A549 (cell line): ENCODE results near the gene GSTO2. TPM values are rescaled to one million over a fixed set of nuclear protein-coding genes. Genes with fewer than 3 reads are reported as not detected.

Experiments used
- ATAC-seq, 2 experiments: fragments of 200-7000 bp in 1 of 2; fragments of >200 bp in 1 of 2; cut with Nextera tagmentation in 1 of 2; cut with Tn5 transposase in 1 of 2; 3 replicates each; pipeline versions ENCODE4 v1.8.0 to v1.9.1; 2018 to 2020; ENCODE audit warnings: mild to moderate bottlenecking in 1 of 2, moderate library complexity in 1 of 2
- CTCF ChIA-PET: fragments of 300-600 bp; sonication (Branson Sonifier 250); formaldehyde crosslinking; extraction: SDS; loops from one replicate; lab custom pipeline; 2021; ENCODE audit warnings: antibody characterized with exemption, inconsistent platforms; lab: Yijun Ruan, JAX
- POLR2A ChIA-PET: fragments of 350-600 bp; formaldehyde crosslinking; extraction: SDS; loops from one replicate; lab custom pipeline; 2021; ENCODE audit warnings: antibody characterized with exemption, inconsistent platforms; lab: Yijun Ruan, JAX
- DNase-seq, 2 experiments: peaks; one replicate each; pipeline versions ENCODE4 v3.0.0 to v3.0.0-alpha.2; 2011 to 2016; ENCODE audit warnings: low read depth in 1 of 2, low spot score in 1 of 2
- FAIRE-seq: peaks from 2 replicates; lab custom pipeline; 2011; peaks lifted over from hg19 to GRCh38; lab: Jason Lieb, UNC
- H3K27ac ChIP-seq, 2 experiments: fragments of >200 bp; sonication (Bioruptor Twin); formaldehyde crosslinking; 3 replicates each; pipeline ENCODE4 v1.5.1; 2016 to 2017
- H3K4me1 ChIP-seq: fragments of >200 bp; sonication (Bioruptor Twin); formaldehyde crosslinking; 3 replicates; pipeline ENCODE4 v1.6.1; 2016
- H3K4me2 ChIP-seq: fragments of >200 bp; sonication (Bioruptor Twin); formaldehyde crosslinking; 3 replicates; pipeline ENCODE4 v1.6.1; 2016
- H3K4me3 ChIP-seq: fragments of >200 bp; sonication (Bioruptor Twin); formaldehyde crosslinking; 3 replicates; pipeline ENCODE4 v1.5.1; 2016
- H3K9me3 ChIP-seq: fragments of >200 bp; sonication (Bioruptor Twin); formaldehyde crosslinking; 3 replicates; pipeline ENCODE4 v1.6.1; 2016
- BHLHE40 ChIP-seq: IDR thresholded peaks from 2 replicates; pipeline ENCODE4 v1.6.1; 2012; ENCODE audit warnings: low read depth, low read length, inconsistent platforms
- EHF ChIP-seq: fragments of 250-450 bp; sonication (Bioruptor Pico); IDR thresholded peaks from 2 replicates; pipeline ENCODE4 v1.5.0; 2020; ENCODE audit warnings: mild to moderate bottlenecking
- EP300 ChIP-seq, 2 experiments: fragments of >200 bp; sonication (Bioruptor Twin); formaldehyde crosslinking; IDR thresholded peaks; 2 replicates in 1 of 2; 3 replicates in 1 of 2; pipeline ENCODE4 v1.6.1; 2016 to 2017
- ESRRA ChIP-seq: fragments of 150-350 bp; IDR thresholded peaks from 2 replicates; pipeline ENCODE4 v1.6.1; 2014; ENCODE audit warnings: mild to moderate bottlenecking, low read length, borderline replicate concordance
- FOXS1 ChIP-seq: fragments of 250-450 bp; sonication (Bioruptor Pico); IDR thresholded peaks from 2 replicates; pipeline ENCODE4 v1.5.0; 2020; ENCODE audit warnings: mild to moderate bottlenecking, moderate library complexity
- GATA3 ChIP-seq: IDR thresholded peaks from 2 replicates; pipeline ENCODE4 v1.6.1; 2012; ENCODE audit warnings: borderline replicate concordance
- HDAC2 ChIP-seq: fragments of 200-600 bp; sonication (generic); IDR thresholded peaks from 2 replicates; pipeline ENCODE4 v1.6.1; 2016
- HEYL ChIP-seq: fragments of 250-450 bp; sonication (Bioruptor Pico); IDR thresholded peaks from 2 replicates; pipeline ENCODE4 v1.8.0; 2021; ENCODE audit warnings: mild to moderate bottlenecking, moderate library complexity
- HOXA7 ChIP-seq: fragments of 250-450 bp; sonication (Bioruptor Pico); IDR thresholded peaks from 2 replicates; pipeline ENCODE4 v1.5.0; 2020; ENCODE audit warnings: mild to moderate bottlenecking, moderate library complexity
- JUN ChIP-seq, 2 experiments: fragments of >200 bp; sonication (Bioruptor Twin); formaldehyde crosslinking; IDR thresholded peaks; 2 replicates in 1 of 2; 3 replicates in 1 of 2; pipeline ENCODE4 v1.6.1; 2016 to 2017
- JUNB ChIP-seq: fragments of >200 bp; sonication (Bioruptor Twin); formaldehyde crosslinking; IDR thresholded peaks from 2 replicates; pipeline ENCODE4 v1.6.1; 2016
- KDM1A ChIP-seq: fragments of 200-600 bp; sonication (generic); IDR thresholded peaks from 2 replicates; pipeline ENCODE4 v1.6.1; 2016; ENCODE audit warnings: low read depth, mild to moderate bottlenecking
- MAFK ChIP-seq: fragments of 450-650 bp; IDR thresholded peaks from 2 replicates; pipeline ENCODE4 v1.6.1; 2014; ENCODE audit not compliant: partially characterized antibody
- NFE2L2 ChIP-seq: fragments of 150-350 bp; conservative IDR thresholded peaks from 2 replicates; pipeline ENCODE4 v1.6.1; 2014; ENCODE audit warnings: low read length
- NPAS2 ChIP-seq: fragments of 250-450 bp; sonication (Bioruptor Pico); IDR thresholded peaks from 2 replicates; pipeline ENCODE4 v1.8.0; 2022; ENCODE audit warnings: mild to moderate bottlenecking, moderate library complexity, borderline replicate concordance
- NR3C1 ChIP-seq: fragments of >200 bp; sonication (Bioruptor Twin); formaldehyde crosslinking; IDR thresholded peaks from 3 replicates; pipeline ENCODE4 v1.6.1; 2017
- PHF8 ChIP-seq: fragments of 200-600 bp; sonication (generic); IDR thresholded peaks from 2 replicates; pipeline ENCODE4 v1.6.1; 2016; ENCODE audit warnings: low read depth, mild to moderate bottlenecking, antibody characterized with exemption, moderate library complexity, borderline replicate concordance
- POLR2A ChIP-seq: IDR thresholded peaks from 2 replicates; pipeline ENCODE4 v1.6.1; 2012; ENCODE audit warnings: mild to moderate bottlenecking, low read length
- POLR2AphosphoS2 ChIP-seq: conservative IDR thresholded peaks from 2 replicates; pipeline ENCODE4 v1.6.1; 2012; ENCODE audit warnings: low read length, improper control_type of control experiment, inconsistent platforms
- RAD21 ChIP-seq, 2 experiments: fragments of >200 bp in 1 of 2; sonication (Bioruptor Twin) in 1 of 2; formaldehyde crosslinking in 1 of 2; IDR thresholded peaks in 1 of 2; conservative IDR thresholded peaks in 1 of 2; 2 replicates in 1 of 2; 3 replicates in 1 of 2; pipeline ENCODE4 v1.6.1; 2012 to 2018; ENCODE audit warnings: inconsistent platforms in 1 of 2
- RFX5 ChIP-seq: fragments of 450-650 bp; IDR thresholded peaks from 2 replicates; pipeline ENCODE4 v1.7.1; 2014; ENCODE audit warnings: antibody characterized with exemption, mild to moderate bottlenecking, moderate library complexity
- SMC3 ChIP-seq: fragments of >200 bp; sonication (Bioruptor Twin); formaldehyde crosslinking; IDR thresholded peaks from 3 replicates; pipeline ENCODE4 v1.6.1; 2018; ENCODE audit warnings: inconsistent platforms
- WGBS: methylation state at CpG from one replicate; pipeline ENCODE4 v1.1.6; 2017; ENCODE audit errors: missing lambda C conversion rate; 5-methylcytosine and 5-hydroxymethylcytosine counted together
- polyA plus RNA-seq, 4 experiments: library from polyadenylated mRNA; depleted of rRNA in 3 of 4; stranded (reverse); fragments of >200 nt; fragmentation: RNase III in 1 of 4; extraction: RNeasy Plus Mini Kit Qiagen cat#74134 plus additional on column Dnase treatment in 1 of 4; gene quantifications; 2 replicates in 3 of 4; 3 replicates in 1 of 4; pipeline ENCODE4 v1.2.3, GENCODE V29; 2011 to 2017
- TF ChIP-seq, protein P1 (sequence below): IDR thresholded peaks from 2 replicates; pipeline ENCODE4 v1.6.1; 2012
- TF ChIP-seq, protein P2 (sequence below): IDR thresholded peaks from 2 replicates; pipeline ENCODE4 v1.6.1; 2012
- TF ChIP-seq, protein P3 (sequence below): fragments of 450-650 bp; IDR thresholded peaks from 2 replicates; pipeline ENCODE4 v1.6.1; 2014; ENCODE audit warnings: antibody characterized with exemption
- TF ChIP-seq, protein P4 (sequence below): fragments of 250-450 bp; sonication (Bioruptor Pico); IDR thresholded peaks from 2 replicates; pipeline ENCODE4 v1.5.0; 2021; ENCODE audit warnings: mild to moderate bottlenecking, moderate library complexity, borderline replicate concordance

The GSTO2 gene
- polyA plus RNA-seq, 2 of the 4 experiments (the other 2 are of a cell fraction) = 1.3 to 5.7 TPM

DNA sequence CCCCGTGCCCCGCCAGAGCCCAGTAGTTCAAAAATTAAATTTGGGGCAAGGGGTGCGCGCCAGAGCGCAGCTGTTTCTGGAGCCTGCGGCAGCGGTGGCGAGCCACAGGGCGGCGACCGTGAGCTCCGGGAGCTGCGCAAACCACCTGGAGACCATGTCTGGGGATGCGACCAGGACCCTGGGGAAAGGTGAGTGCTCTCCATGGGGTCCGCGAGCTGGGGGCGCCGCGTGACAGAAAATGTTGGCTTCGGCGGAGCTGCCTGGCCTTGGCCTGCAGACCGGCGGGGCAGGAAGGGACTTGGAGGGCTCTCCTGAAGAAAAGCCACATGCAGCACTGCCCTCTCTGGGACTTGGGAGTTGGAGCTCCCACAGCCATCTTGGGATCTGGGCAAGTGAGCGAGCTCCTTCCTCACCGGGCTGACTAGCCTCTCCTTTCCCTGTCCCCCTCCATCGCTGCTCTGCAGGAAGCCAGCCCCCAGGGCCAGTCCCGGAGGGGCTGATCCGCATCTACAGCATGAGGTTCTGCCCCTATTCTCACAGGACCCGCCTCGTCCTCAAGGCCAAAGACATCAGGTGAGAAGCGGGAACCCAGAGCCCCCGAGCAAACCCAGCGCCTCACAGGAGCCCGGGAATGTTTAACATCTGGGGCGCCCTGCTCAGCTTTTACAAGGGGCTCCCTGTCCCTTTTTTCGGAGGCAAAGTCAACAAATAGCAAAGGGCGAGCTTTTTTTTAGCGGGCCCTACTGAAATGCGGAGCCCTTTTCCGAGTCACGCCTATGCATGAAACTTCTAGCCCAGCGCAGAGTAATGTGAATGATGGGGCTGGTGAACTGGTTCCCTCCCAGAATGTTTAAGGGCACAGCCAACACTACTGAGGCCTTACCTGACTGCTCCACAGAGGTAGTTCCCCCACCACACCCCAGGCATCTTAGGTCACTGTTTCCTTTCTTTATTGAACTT is 6.1 kb downstream of the GSTO2 start (continued):
- TF ChIP-seq RFX5 = no peak
- TF ChIP-seq HOXA7 = no peak
- TF ChIP-seq, protein P1, sequence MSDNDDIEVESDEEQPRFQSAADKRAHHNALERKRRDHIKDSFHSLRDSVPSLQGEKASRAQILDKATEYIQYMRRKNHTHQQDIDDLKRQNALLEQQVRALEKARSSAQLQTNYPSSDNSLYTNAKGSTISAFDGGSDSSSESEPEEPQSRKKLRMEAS = peak; percentile 51; the same call in 1 of the 2 replicates
- no peak for TF ChIP-seq NFE2L2
- TF ChIP-seq SMC3 = peak; percentile 88
- TF ChIP-seq, all 56 proteins: peak for 5

DNA sequence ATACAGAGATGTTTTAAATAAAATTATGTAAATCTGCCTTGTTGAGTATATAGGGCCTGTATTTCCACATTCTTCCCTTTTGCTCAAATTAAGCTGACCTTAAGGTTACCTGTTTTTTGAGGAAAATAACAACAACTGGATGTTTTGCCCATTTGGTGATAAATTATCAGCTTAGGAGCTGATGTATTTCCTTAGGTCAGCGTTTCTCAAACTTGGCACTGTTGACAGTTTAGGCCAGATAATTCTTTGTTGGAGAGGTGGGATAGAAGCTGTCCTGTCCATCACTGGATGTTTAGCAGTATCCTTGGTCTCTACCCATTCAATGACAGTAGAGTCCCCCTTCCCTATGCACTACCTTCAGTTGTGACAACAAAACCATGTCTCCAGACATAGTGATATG is 7.2 kb downstream of the GSTO2 start:
- no peaks in the 10 kb centered on the region for H3K9me3 ChIP-seq
- POLR2A ChIA-PET = no interaction called here
- H3K4me1 ChIP-seq = peaks cover 5% of the 10 kb centered on the region; the same call in 1 of the 3 replicates
- H3K4me3 ChIP-seq = no peak overlapping the region
- no peak overlapping the region for H3K4me2 ChIP-seq
- H3K27ac ChIP-seq = no peak overlapping the region
- no peak for FAIRE-seq
- TF ChIP-seq PHF8 (no peak), EHF (CRISPR knock-in tag) (no peak), MAFK (peak; percentile 84)
- TF ChIP-seq, protein P2, sequence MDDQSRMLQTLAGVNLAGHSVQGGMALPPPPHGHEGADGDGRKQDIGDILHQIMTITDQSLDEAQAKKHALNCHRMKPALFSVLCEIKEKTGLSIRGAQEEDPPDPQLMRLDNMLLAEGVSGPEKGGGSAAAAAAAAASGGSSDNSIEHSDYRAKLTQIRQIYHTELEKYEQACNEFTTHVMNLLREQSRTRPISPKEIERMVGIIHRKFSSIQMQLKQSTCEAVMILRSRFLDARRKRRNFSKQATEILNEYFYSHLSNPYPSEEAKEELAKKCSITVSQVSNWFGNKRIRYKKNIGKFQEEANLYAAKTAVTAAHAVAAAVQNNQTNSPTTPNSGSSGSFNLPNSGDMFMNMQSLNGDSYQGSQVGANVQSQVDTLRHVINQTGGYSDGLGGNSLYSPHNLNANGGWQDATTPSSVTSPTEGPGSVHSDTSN = no peak
- TF ChIP-seq, all 56 proteins: peak for 1
- CTCF ChIA-PET = interaction anchor here (2.1 to 11.8 kb wide), 5 partner anchors 13 to 75 kb away, joined by 5 to 260 read pairs (median 76); partner anchors contain the start of gene CFAP58
- no peak for DNase-seq
- WGBS = 75% methylated on average over 1 of the region's 1 CpG
- ATAC-seq = no peak

DNA sequence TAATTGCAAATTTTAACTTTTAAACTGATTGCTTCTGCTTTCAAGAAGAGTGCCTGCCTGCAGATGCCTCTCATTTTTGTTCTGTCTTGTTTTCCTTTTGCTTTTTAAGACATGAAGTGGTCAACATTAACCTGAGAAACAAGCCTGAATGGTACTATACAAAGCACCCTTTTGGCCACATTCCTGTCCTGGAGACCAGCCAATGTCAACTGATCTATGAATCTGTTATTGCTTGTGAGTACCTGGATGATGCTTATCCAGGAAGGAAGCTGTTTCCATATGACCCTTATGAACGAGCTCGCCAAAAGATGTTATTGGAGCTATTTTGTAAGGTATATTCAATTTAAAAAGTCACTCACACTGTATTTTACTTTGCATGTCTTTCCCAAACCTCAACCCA is 8.8 kb downstream of the GSTO2 start:
- no peak for DNase-seq
- ChIA-PET POLR2A (interaction anchor here (1.4 kb wide), 1 partner anchor 9 kb away, joined by 4 read pairs; the partner anchor contains the start of gene GSTO2), CTCF (interaction anchor here (1.8 to 11.8 kb wide), 4 partner anchors 12 to 390 kb away, joined by 4 to 260 read pairs (median 108); partner anchors contain the start of gene CFAP58)
- no peak overlapping the region for H3K4me3 ChIP-seq
- no peak for FAIRE-seq
- H3K9me3 ChIP-seq = no peaks in the 10 kb centered on the region
- ATAC-seq = no peak
- no peak overlapping the region for H3K4me2 ChIP-seq
- no peak for TF ChIP-seq EHF (CRISPR knock-in tag)
- TF ChIP-seq, protein P3, sequence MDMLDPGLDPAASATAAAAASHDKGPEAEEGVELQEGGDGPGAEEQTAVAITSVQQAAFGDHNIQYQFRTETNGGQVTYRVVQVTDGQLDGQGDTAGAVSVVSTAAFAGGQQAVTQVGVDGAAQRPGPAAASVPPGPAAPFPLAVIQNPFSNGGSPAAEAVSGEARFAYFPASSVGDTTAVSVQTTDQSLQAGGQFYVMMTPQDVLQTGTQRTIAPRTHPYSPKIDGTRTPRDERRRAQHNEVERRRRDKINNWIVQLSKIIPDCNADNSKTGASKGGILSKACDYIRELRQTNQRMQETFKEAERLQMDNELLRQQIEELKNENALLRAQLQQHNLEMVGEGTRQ = no peak
- WGBS = 71% methylated on average over 2 of the region's 2 CpGs
- no peak overlapping the region for H3K27ac ChIP-seq
- H3K4me1 ChIP-seq = peaks cover 5% of the 10 kb centered on the region; the same call in 1 of the 3 replicates

DNA sequence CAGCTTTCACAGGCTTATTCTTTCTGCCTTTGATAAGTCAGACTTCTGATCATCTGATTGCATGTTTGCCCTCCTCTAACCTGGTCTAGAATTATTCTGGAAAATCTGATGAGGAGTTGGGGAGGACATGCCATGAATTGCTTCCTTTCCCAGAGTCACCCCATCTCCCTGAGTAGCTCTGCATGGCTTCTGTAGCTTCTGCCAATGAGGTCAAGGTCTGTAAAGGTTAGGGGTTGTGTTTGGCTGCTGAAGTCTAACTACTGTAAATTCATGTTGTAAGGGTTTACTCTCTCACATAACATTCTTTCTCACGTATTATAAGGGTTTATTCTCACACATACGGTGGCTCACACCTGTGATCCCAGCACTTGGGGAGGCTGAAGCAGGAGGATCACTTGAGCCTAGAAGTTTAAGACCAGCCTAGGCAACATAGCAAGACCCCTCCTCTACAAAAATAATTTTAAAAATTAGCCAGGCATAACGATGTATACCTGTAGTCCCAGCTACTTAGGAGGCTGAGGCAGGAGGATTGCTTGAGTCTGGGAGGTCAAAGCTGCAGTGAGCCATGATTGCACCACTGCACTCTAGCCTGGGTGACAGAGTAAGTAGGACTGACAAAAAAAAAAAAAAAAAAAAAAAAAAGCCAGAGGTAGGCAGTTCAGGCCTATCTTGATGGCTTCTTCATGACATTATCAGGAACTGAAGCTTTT is 10.7 kb downstream of the GSTO2 start:
- no peak for ATAC-seq
- TF ChIP-seq RAD21 (conservative IDR thresholded peaks at IDR 0.05 in 1 of 2, IDR thresholded peaks at IDR 0.05 in 1 of 2) (no peak), HEYL (CRISPR knock-in tag) (no peak), NR3C1 (no peak), HDAC2 (no peak), ESRRA (no peak), GATA3 (no peak), BHLHE40 (no peak), POLR2A (no peak), NPAS2 (no peak), POLR2AphosphoS2 (no peak), KDM1A (no peak), JUNB (no peak), EP300 (IDR thresholded peaks at IDR 0.05) (no peak), JUN (IDR thresholded peaks at IDR 0.05) (no peak), FOXS1 (CRISPR knock-in tag) (no peak), PHF8 (no peak)
- TF ChIP-seq, protein P3 = no peak
- TF ChIP-seq, protein P4, sequence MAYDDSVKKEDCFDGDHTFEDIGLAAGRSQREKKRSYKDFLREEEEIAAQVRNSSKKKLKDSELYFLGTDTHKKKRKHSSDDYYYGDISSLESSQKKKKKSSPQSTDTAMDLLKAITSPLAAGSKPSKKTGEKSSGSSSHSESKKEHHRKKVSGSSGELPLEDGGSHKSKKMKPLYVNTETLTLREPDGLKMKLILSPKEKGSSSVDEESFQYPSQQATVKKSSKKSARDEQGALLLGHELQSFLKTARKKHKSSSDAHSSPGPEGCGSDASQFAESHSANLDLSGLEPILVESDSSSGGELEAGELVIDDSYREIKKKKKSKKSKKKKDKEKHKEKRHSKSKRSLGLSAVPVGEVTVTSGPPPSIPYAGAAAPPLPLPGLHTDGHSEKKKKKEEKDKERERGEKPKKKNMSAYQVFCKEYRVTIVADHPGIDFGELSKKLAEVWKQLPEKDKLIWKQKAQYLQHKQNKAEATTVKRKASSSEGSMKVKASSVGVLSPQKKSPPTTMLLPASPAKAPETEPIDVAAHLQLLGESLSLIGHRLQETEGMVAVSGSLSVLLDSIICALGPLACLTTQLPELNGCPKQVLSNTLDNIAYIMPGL = no peak

More for the DNA sequence above, 10.7 kb downstream of the GSTO2 start:
- Histone ChIP-seq H3K4me3 (no peak overlapping the region), H3K9me3 (no peaks in the 10 kb centered on the region), H3K4me1 (peaks cover 5% of the 10 kb centered on the region; the same call in 1 of the 3 replicates), H3K4me2 (no peak overlapping the region), H3K27ac (no peak overlapping the region)
- FAIRE-seq = no peak
- no peak for DNase-seq
- WGBS = 66% methylated on average over 3 of the region's 3 CpGs
- CTCF ChIA-PET = interaction anchor here (0.9 to 11.8 kb wide), 7 partner anchors 10 to 392 kb away, joined by 3 to 260 read pairs (median 4); partner anchors contain the start of gene CFAP58
- POLR2A ChIA-PET = interaction anchor here (1.8 kb wide), 1 partner anchor 11 kb away, joined by 5 read pairs; the partner anchor contains the start of gene GSTO2
